Right renal cortex interstitium (tissue), 3 donors: ENCODE measurements around the gene PDK3. TPM values are rescaled to one million over a fixed set of nuclear protein-coding genes. Genes with fewer than 3 reads are reported as not detected.

Source experiments
- DNase-seq, 3 donors: peaks; one replicate each; pipeline ENCODE4 v3.0.0-alpha.2; 2013; ENCODE audit warnings: low read depth in 3 of 3, low spot score in 2 of 3
- polyA plus RNA-seq, 3 donors: library from polyadenylated mRNA; unstranded; fragments of 120-200 nt; gene quantifications; one replicate each; pipeline ENCODE4 v1.2.1, GENCODE V29; 2013; ENCODE audit not compliant: insufficient read length in 3 of 3

Gene PDK3
- polyA plus RNA-seq, 3 donors, result 7.9 to 11.0 (median 9.1) TPM

- no peak for DNase-seq
Measured at GRCh38 chrX:24547961-24548360, 82.9 kb downstream of the PDK3 start.

- DNase-seq, result no peak
Measured at GRCh38 chrX:24550166-24550565, 85.1 kb downstream of the PDK3 start.

- DNase-seq, result no peak
Measured at GRCh38 chrX:24553011-24553410, 87.9 kb downstream of the PDK3 start.

GRCh38 chrX:24561121-24561520 is 96.0 kb downstream of the PDK3 start:
- DNase-seq, result no peak

- DNase-seq, result no peak
Measured at GRCh38 chrX:24563291-24564010, 98.4 kb downstream of the PDK3 start.

- no peak for DNase-seq
Measured at GRCh38 chrX:24566240-24566639, 101.2 kb downstream of the PDK3 start.

- DNase-seq, result no peak
Measured at GRCh38 chrX:24567169-24567568, 102.1 kb downstream of the PDK3 start.

GRCh38 chrX:24574743-24575142 is 109.7 kb downstream of the PDK3 start:
- DNase-seq, result no peak

- DNase-seq, result no peak
Measured at GRCh38 chrX:24575496-24575895, 110.4 kb downstream of the PDK3 start.

GRCh38 chrX:24577091-24577490 is 112.0 kb downstream of the PDK3 start:
- no peak for DNase-seq

Other genes starting within 250 kb of the PDK3 start
- under 1 TPM in 1 of 3 donors, not detected in 2; 0.11 TPM for gene SUPT20HL2, start 151.2 kb upstream of the PDK3 start, polyA plus RNA-seq
- not detected for gene SUPT20HL1, start 104.6 kb upstream of the PDK3 start, polyA plus RNA-seq
- 1 to 10 TPM; 2.8 to 4.1 (median 3.1) TPM for gene PCYT1B, start 182.1 kb downstream of the PDK3 start, polyA plus RNA-seq
- gene POLA1, start 228.6 kb downstream of the PDK3 start, polyA plus RNA-seq, result 10 to 100 TPM; 17.7 to 19.8 (median 18.5) TPM